Measurements from ENCODE around the gene IRX5.

GRCh38 chr16:54947616-54948015 is 17.0 kb downstream of the IRX5 start:
- TF ChIP-seq EZH2 (IDR thresholded peaks at IDR 0.05; ENCODE audit: borderline replicate concordance, insufficient read depth, low read length, poor library complexity, severe bottlenecking) (no peak), POLR2AphosphoS5 (IDR thresholded peaks at IDR 0.05) (no peak), RAD21 (conservative IDR thresholded peaks at IDR 0.05) (no peak), EP300 (conservative IDR thresholded peaks at IDR 0.05; ENCODE audit: poor library complexity, severe bottlenecking) (no peak), SMC3 (conservative IDR thresholded peaks at IDR 0.05; ENCODE audit: poor library complexity) (no peak)
- TF ChIP-seq, protein P1, sequence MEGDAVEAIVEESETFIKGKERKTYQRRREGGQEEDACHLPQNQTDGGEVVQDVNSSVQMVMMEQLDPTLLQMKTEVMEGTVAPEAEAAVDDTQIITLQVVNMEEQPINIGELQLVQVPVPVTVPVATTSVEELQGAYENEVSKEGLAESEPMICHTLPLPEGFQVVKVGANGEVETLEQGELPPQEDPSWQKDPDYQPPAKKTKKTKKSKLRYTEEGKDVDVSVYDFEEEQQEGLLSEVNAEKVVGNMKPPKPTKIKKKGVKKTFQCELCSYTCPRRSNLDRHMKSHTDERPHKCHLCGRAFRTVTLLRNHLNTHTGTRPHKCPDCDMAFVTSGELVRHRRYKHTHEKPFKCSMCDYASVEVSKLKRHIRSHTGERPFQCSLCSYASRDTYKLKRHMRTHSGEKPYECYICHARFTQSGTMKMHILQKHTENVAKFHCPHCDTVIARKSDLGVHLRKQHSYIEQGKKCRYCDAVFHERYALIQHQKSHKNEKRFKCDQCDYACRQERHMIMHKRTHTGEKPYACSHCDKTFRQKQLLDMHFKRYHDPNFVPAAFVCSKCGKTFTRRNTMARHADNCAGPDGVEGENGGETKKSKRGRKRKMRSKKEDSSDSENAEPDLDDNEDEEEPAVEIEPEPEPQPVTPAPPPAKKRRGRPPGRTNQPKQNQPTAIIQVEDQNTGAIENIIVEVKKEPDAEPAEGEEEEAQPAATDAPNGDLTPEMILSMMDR (IDR thresholded peaks at IDR 0.05; ENCODE audit: poor library complexity, severe bottlenecking): no peak
- TF ChIP-seq, protein P2, sequence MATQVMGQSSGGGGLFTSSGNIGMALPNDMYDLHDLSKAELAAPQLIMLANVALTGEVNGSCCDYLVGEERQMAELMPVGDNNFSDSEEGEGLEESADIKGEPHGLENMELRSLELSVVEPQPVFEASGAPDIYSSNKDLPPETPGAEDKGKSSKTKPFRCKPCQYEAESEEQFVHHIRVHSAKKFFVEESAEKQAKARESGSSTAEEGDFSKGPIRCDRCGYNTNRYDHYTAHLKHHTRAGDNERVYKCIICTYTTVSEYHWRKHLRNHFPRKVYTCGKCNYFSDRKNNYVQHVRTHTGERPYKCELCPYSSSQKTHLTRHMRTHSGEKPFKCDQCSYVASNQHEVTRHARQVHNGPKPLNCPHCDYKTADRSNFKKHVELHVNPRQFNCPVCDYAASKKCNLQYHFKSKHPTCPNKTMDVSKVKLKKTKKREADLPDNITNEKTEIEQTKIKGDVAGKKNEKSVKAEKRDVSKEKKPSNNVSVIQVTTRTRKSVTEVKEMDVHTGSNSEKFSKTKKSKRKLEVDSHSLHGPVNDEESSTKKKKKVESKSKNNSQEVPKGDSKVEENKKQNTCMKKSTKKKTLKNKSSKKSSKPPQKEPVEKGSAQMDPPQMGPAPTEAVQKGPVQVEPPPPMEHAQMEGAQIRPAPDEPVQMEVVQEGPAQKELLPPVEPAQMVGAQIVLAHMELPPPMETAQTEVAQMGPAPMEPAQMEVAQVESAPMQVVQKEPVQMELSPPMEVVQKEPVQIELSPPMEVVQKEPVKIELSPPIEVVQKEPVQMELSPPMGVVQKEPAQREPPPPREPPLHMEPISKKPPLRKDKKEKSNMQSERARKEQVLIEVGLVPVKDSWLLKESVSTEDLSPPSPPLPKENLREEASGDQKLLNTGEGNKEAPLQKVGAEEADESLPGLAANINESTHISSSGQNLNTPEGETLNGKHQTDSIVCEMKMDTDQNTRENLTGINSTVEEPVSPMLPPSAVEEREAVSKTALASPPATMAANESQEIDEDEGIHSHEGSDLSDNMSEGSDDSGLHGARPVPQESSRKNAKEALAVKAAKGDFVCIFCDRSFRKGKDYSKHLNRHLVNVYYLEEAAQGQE (IDR thresholded peaks at IDR 0.05; ENCODE audit: borderline replicate concordance): no peak

Measured in neural cell (in vitro differentiated cells).